GM11168 (cell line): ENCODE results near the gene CCDC194.
"Not testable (repeated sequence)": the region's sequence is repeated elsewhere in the genome, so short reads cannot be mapped to it uniquely, and the experiment has no call there.

Experiments
- in situ Hi-C: fragments of 300-500 bp; cut with MboI; formaldehyde crosslinking; loops from one replicate; pipeline ENCODE4 v1.12.0; 2022; ENCODE audit warnings: low sequenced_read_pairs; ENCODE audit not compliant: unreplicated experiment

The CCDC194 gene

DNA sequence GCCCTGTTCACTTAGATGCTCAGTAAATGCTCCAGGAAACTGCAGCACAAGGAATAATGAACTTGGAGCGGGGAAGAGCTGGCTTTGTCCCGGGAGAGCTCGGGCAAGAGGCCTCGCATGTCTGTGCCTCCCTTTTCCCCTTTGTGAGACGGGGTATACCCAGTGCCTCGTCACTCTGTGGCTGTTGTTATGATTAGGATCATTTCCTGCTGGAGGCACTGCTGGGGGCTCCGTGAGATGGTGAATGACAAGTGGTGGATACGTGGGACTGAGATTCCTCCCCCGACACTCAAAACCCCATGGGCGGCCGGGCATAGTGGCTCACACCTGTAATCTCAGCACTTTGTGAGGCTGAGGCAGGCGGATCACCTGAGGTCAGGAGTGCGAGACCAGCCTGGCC, 15.7 kb downstream of the CCDC194 start:
- in situ Hi-C loops = no loop called here

DNA sequence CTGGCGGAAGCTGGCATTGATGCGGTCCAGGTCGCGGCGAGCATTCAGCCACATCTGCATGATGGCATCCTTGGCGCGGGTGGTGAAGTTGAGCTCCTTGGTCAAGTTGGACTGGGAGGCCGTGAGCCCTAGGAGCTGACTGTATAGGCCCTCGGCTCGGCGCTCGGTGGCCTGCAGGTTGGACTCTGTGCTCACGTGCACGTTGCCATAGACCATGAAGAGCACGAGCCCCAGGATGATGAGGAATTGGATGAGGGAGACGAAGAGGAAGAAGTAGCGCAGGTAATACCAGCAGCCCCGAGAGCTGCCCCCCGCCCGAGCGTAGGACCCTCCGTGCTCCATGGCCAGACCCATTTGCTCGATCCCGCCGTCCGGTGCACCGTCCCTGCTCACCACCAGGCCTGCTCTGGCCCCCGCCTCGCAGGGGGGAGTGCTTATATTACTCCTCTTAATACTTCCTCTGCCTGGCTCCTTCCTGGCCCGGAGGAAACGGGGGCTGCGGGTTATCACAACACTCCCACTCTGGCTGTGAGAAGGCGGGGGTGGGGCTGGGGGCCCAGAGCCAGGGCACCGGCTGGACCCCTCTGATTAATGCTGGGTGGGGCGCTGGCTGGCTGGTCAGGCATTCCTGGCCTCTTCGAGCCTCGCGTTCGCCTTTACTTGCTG, 16.9 kb downstream of the CCDC194 start, which contains the start of gene PLVAP:
PLVAP (minus strand) TSS at position 408 of the 666 bp plus-strand sequence; CDS start at position 354, 54 bp downstream.
- in situ Hi-C loops = no loop called here

DNA sequence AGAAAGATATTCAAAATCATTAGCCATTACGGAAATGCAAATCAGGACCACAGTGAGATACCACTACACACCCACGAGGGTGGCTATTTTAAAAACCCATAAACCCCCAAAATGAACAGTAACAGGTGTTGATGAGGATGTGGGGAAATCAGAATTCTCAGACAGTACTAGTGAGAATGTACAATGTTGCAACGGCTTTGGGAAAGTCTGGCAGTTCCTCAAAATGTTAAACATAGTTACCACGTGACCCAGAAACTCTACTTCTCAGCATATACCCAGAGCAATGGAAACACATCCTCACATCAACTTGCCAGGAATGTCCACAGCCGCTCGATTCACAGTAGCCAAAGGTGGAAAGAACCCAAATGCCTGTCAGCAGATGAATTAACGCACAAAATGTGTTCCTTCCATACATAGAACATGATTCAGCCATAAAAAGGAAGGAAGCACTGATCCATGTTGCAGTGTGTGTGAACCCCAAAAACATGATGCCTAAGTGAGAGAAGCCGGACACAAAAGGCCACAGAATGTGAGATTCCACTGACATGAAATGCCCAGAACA, 23.9 kb downstream of the CCDC194 start:
- in situ Hi-C loops = no loop called here

DNA sequence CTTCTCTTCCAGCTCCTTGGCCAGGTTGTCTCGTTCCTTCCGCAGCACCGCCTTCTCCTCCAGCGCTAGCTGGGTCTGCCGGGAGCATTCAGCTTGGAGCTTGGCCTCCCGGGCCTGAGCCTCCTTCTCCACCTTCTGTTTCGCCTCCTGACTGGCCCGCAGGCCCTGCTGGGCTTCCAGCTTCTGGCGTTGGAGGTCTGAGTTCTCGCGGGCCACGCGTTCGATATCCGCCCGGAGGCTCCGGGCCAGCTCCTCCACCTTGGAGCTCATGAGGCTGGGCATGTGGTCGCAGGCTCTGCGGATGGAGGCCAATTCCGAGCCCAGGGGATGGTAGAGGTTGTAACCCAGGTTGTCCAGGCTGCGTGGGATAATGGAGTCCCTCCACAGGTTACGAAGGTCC, 28.6 kb downstream of the CCDC194 start:
- in situ Hi-C loops = no loop called here

DNA sequence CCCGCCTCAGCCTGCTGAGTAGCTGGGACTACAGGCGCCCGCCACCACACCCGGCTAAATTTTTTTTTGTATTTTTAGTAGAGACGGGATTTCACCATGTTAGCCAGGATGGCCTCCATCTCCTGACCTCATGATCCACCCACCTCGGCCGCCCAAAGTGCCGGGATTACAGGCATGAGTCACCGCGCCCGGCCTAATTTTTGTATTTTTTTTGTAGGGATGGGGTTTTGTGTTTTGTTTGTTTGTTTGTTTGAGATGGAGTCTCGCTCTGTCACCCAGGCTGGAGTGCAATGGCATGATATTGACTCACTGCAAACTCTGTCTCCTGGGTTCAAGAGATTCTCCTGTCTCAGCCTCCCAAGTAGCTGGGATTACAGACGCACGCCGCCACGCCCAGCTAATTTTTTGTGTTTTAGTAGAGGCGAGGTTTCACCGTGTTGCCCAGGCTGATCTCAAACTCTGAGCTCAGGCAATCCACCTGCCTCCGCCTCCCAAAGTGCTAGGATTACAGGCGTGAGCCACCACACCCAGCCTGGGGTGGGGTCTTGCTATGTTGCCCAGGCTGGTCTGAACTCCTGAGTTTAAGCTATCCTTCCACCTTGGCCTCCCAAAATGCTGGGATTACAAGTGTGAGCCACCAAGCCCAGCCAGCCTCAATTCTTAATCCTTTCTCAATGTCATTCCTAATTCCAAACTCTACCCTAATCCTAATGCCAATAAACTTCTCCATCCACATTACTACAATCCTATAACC, 30.0 kb downstream of the CCDC194 start:
- in situ Hi-C loops = not testable (repeated sequence)

DNA sequence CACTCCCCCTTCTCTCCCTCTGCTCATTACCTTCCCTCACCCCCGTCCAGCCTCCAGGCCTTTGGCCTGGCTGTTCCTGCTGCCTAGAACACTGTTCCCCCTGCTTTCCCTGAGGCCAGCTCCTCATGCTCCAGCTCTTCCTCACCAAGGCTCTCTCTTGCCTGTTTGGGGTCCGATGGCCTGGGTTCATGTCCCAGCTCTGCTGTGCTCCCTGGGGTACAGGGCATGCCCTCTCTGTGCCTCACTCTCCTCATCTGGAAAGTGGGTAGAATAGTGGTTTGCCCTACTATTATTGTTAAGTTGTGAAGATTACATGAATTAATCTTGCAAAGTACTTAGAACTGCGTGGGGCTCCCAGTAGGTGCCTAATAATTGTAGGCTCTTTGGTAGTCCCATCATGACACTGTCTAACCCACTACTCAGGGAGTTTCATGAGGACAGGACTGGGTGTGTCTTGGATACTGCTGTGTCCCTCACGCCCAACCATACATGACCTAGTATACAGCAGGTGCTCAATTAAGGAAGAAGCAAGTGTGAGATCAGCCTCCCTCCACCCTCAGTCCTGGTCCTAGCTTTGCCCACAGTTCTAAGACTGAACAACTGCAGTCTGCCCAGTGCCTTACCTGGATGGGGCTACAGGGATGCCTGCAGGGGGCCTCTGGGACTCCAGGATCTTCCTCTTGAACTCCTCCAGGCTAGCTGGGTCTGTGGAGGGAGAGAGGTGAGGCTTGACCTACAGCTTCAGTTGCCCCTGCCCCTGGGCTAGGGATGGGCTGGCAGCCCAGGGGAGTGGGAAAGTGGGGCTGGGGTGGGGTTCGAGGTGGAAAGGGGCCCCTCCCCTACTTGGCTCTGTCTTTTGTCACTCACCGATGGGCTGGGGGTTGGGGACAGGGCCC, 33.8 kb downstream of the CCDC194 start:
- in situ Hi-C loops = no loop called here

DNA sequence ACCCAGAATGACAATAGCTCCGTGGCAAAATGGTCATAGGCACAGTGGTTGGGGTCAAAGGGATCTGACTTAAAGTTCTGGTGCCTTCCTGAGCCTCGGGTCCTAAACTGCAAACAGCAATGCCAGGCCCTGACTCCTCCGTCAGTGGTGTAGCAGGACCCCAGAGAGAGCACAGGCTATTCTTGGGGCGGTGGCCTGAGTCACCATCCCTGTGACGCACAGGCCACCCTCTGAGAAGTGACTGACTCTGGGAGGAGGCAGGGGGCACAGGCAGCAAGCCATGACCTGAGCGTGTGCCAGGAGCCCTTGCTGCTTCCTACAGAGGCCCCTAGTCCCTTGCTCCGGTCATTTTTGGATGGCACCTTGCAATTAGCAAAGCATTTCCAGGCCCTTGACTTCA, 35.6 kb downstream of the CCDC194 start:
- in situ Hi-C loops = no loop called here

DNA sequence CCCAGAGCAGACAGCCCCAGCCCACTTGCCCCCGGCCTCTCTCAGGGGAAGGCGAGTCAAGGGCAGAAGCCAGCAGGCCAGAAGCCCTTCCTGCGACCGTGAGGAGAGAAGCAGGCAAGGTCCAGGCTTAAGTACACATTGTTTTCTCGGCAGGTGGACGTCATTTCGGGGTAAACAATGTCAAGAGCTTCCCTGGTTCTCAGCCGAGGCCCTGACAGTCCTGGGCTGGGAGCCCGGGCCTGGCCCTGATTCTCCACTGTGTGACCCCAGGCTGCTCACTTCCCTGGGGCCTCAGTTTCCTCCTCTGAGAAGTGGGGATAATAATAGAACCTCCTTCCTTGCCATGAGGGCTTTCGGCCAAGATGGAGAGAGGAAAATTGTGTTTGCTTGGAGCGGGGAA, 36.3 kb downstream of the CCDC194 start:
- in situ Hi-C loops = no loop called here

DNA sequence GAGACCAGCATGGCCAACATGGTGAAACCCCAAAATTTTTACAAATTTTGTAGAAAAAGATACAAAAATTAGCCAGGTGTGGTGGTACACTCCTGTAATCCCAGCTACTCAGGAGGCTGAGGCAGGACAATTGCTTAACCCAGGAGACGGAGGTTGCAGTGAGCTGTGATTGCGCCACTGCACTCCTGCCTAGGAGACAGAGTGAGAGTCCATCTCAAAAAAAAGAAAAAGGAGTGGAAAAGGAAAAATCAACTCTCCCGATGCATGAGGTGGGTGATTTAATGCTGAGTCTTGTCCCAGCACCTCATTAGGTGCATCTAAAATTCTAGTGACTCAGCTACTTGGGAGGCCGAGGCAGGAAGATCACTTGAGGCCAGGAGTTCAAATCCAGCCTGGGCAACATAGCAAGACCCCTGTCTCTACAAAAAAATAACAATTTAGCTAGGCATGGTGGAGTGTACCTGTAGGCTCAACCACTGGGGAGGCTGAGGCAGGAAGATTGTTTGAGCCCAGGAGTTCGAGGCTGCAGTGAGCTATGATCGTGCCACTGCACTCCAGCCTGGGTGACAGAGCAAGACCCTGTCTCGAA, 36.8 kb downstream of the CCDC194 start:
- in situ Hi-C loops = no loop called here

DNA sequence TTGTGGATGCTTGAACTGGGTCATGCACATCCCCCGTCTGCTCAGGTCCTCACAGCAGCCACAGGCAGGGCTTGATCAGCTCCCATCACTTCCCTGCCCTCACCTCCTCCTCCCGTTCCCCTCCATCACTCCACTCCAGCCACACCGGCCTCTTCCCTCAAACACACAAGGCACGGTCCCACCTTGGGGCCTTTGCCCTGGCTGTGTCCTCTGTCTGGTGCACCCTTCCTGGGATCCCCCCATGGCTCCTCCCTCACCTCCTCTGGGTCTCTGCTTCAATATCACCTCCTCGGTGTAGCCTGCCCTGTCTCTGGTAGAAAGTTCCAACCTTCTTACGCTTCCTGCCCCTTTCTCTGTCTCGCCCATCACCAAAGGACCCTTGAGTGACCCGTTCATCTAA, 40.6 kb downstream of the CCDC194 start:
- in situ Hi-C loops = no loop called here

DNA sequence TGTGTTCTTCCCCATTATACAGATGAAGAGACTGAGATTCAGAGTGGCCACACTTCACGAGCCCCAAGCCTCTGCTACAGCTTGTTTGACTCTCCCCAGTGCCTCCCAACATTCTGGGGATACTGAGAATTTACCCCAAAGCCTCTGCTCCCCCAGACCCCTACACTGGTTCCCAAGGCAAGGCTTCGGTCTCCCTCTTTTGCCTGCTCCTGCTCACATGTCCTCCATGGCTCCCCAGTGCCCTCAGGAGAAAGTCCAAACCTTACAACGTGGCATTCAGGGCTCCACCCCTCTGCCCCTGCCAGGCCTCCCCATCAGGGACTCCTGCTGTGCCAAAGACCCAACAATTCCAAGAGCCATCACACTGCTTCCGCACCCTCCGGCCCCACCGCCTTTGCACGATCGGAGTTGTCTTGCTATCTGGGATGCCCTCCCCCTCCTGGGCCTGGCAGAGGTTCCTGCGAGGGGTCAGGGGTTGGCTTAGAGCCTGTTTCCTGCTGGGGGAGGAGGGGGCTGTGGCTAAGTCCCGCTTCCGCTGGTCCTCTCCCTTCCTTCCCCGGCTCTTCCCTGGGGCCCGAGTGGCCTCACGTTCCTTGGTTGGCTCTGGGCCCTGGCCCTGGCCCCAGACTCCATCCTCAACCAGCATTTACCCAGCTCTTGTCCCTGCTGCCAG, 41.3 kb downstream of the CCDC194 start:
- in situ Hi-C loops = no loop called here

DNA sequence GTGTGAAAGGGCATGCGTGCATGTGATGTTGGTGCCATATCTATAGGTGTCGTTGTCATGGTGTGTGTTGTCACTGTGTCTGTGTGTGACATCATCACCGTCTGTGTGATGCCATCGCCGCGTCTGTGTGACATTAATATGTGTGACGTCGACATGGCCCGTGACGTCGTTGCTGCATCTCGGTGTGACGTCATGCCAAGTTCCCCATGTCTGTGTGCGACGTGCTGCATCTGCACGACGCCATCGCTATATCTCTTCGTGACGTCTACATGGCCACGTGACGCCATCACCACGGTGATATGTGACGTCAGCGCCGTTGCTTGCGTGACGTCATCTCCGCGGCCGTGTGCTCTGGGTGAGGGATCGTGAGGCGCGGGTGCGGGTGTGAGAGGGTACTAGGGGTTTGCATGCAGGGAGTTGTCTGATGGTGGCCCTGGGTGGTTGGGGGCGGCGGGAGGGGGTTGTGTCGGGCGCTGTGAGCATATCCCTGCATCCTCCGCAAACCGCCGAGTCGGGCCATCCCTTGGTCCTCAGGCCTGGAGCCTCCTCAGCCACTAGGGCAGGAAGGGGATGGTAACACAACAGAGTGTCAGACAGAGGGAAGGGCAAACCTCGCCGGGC, 42.1 kb downstream of the CCDC194 start:
- in situ Hi-C loops = no loop called here

DNA sequence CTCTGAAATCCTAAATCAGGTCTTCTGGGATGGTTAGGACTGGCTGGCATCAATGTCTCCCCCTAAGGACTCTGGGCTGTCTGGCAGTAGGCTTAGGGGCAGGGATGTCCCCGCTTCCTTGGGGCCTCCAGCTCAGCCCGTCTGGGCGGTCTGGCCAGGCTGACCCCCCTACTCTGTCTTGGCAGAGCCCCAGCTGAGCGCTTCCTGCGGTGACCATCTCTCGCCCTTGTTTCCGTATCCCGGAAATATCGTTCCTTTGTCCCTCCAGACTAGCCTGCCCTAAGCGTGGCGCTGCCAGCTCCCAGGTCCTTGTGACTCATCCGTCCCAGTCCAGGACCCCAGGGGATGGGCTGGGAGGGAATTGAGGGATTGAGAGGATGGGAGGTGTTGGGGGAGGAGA, 45.3 kb downstream of the CCDC194 start:
- in situ Hi-C loops = loop anchor here (5.0 kb wide), 1 partner anchor 39 kb away; no protein-coding TSS in a partner anchor

DNA sequence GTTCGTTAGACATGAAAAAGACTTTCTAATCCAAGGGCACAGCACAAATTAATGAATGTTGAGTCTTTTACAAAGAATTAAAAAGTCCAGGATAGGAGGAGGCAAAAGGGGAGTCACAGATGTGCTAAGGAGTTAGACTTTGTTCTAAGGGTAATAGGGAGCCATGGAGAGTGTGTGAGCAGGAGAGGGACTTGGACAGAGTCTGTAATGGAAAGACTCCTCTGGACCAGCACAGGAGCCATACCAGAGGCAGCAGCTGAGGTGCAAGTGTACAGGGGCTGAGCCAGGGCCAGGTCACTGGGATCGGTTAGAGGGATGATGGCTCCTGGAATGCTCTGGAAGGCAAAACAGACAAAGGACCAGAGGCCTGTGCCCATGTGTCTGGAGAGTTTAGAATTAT, 46.1 kb downstream of the CCDC194 start:
- in situ Hi-C loops = loop anchor here (5.0 kb wide), 1 partner anchor 39 kb away; no protein-coding TSS in a partner anchor

DNA sequence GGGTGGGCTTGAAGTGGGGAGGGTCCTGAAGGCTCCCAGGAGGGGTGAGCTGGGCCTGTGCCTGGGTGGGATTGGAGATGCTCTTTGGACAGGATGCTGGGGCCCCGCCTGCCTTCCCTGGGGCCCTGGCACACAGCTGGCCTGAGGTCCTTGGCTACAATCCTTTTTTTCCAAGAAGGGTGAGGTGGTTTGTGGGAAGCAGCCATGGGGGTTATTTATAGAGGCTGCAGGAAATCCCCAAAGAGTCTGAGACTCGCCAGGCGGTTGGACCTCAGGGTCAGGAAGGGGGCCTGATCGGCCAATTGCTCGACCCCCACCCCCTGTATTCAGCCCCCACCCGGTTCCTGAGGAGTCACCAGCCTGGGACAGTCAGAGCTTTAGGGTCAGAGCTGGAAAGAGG, 46.6 kb downstream of the CCDC194 start:
- in situ Hi-C loops = loop anchor here (5.0 kb wide), 1 partner anchor 40 kb away; no protein-coding TSS in a partner anchor

DNA sequence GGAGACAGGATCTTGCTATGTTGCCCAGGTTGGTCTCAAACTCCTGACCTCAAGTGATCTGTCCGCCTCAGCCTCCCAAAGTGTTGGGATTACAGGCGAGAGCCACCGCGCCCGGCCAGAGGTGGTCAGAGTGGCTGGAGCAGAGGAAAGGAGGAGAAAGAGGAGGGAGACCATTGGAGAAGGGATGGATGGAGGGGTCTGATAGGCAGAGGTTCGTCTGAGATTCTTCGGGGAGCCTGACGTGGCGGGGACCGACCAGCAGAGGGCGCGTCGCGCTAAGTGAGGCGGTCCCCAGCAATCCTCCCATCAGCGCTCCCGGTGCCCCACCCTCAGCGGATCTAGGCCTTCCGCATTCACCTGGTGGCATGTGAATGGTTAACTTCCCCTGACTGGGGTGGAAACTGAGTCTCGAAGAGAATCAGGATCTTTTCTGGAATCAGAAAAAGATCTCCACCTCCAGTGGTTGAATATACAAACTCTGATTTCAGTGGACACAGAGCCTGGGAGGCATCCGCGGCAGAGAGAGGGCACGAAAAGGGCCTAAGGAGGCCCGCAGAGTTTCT, 47.8 kb downstream of the CCDC194 start:
- in situ Hi-C loops = loop anchor here (5.0 kb wide), 1 partner anchor 41 kb away; no protein-coding TSS in a partner anchor

DNA sequence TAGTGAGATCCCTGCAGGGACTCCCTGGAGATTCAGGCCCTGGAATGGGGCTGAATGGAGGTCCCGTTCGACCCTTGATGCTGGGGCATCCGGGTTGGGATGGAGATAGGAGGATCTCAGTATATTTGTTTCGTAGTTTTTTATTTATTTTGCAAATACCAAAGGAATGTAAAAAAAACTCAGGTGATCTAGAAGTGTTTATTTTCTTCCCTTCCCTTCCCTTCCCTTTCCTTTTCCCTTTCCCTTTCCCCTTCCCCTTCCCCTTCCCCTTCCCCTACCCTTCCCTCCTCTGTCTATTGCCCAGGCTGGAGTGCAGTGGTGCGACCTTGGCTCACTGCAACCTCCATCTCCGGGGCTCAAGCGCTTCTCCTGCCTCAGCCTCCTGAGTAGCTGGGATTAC, 52.2 kb downstream of the CCDC194 start:
- in situ Hi-C loops = no loop called here

DNA sequence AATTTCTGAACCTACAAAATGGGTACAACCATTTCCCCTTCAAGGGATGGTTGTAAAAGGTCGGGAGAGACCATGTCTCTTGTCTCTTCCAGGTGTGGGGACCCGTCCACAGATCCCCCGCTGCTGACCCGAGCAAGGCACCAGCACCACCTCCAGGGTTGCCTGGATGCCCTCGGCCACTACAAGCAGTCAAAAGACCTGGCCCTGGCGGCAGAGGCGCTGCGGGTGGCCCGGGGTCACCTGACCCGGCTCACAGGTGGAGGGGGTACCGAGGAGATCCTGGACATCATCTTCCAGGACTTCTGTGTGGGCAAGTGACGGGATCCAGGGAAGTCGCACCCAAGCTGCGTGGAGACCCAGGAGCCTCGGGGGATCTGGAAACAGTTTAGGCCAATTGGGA, 52.6 kb downstream of the CCDC194 start:
- in situ Hi-C loops = no loop called here
